Spleen (tissue), 11 donors: ENCODE measurements around the gene ACTN1. TPM values are rescaled to one million over a fixed set of nuclear protein-coding genes. Genes with fewer than 3 reads are reported as not detected.

Source experiments
- DNase-seq: peaks from one replicate; pipeline ENCODE4 v3.0.0-alpha.2; 2020
- H3K27ac ChIP-seq, 8 donors: fragments of 200-600 bp; sonication (generic) in 7 of 8; 1 replicate in 4 of 8; 2 replicates in 4 of 8; pipeline versions ENCODE4 v1.5.0 to v1.8.0; 2016 to 2021; ENCODE audit warnings: inconsistent platforms in 4 of 8, mild to moderate bottlenecking in 4 of 8, moderate library complexity in 1 of 8
- H3K27me3 ChIP-seq, 7 donors: fragments of 200-600 bp; sonication (generic) in 6 of 7; replicated peaks in 1 of 7; 1 replicate in 4 of 7; 2 replicates in 3 of 7; pipeline versions ENCODE4 v1.5.0 to v1.8.0; 2016 to 2021; ENCODE audit warnings: inconsistent platforms in 3 of 7, mild to moderate bottlenecking in 1 of 7
- H3K36me3 ChIP-seq, 6 donors: fragments of 200-600 bp; sonication (generic) in 5 of 6; 1 replicate in 4 of 6; 2 replicates in 2 of 6; pipeline versions ENCODE4 v1.5.0 to v1.8.0; 2016 to 2021; ENCODE audit warnings: inconsistent platforms in 2 of 6
- H3K4me1 ChIP-seq, 6 donors: fragments of 200-600 bp; sonication (generic) in 5 of 6; 1 replicate in 3 of 6; 2 replicates in 3 of 6; pipeline versions ENCODE4 v1.5.0 to v1.8.0; 2016 to 2021; ENCODE audit warnings: inconsistent platforms in 3 of 6
- H3K4me3 ChIP-seq, 8 donors: fragments of 200-600 bp; sonication (generic) in 7 of 8; 1 replicate in 4 of 8; 2 replicates in 4 of 8; pipeline versions ENCODE4 v1.5.0 to v1.8.0; 2016 to 2021; ENCODE audit warnings: inconsistent platforms in 4 of 8, mild to moderate bottlenecking in 4 of 8, moderate library complexity in 2 of 8
- H3K9me3 ChIP-seq, 8 donors: fragments of 200-600 bp; sonication (generic) in 7 of 8; 1 replicate in 4 of 8; 2 replicates in 4 of 8; pipeline versions ENCODE4 v1.5.0 to v1.8.0; 2016 to 2021; ENCODE audit warnings: inconsistent platforms in 4 of 8
- POLR2A ChIP-seq, 3 donors: fragments of 450-650 bp; IDR thresholded peaks; one replicate each; pipeline ENCODE4 v1.5.1; 2017; ENCODE audit warnings: antibody characterized with exemption in 3 of 3, mild to moderate bottlenecking in 1 of 3
- POLR2AphosphoS5 ChIP-seq, 3 donors: sonication (generic); formaldehyde crosslinking; IDR thresholded peaks; one replicate each; pipeline ENCODE4 v1.5.1; 2017; ENCODE audit warnings: antibody characterized with exemption in 3 of 3
- WGBS, 5 donors: extraction: QIAGEN DNeasy Blood & Tissue Kit in 3 of 5; methylation state at CpG; one replicate each; pipeline versions ENCODE4 v1.1.5 to v1.1.7; 2013 to 2018; 5-methylcytosine and 5-hydroxymethylcytosine counted together
- intact Hi-C: fragments of 100-400 bp; cut with DNase I; formaldehyde crosslinking; loops from one replicate; pipeline ENCODE4 v1.15.0; 2023; ENCODE audit warnings: low total_unique reads
- polyA plus RNA-seq, 3 donors: library from polyadenylated mRNA; stranded (reverse); fragments of 200-250 nt; gene quantifications; one replicate each; pipeline ENCODE4 v1.2.1, GENCODE V29; 2013
- total RNA-seq, 7 donors: library from RNA; depleted of rRNA in 3 of 7; stranded (reverse); fragments of >200 nt in 3 of 7; fragmentation: NEBNext Ultra II Directional in 4 of 7; extraction: Animal tissue kit (Norgen Biotek cat#: 25700) in 4 of 7; gene quantifications; one replicate each; pipeline versions ENCODE4 v1.1.0 to v1.2.1, GENCODE V29; 2016 to 2021
- TF ChIP-seq, protein P1 (sequence below), 11 experiments: fragments of 200-600 bp in 7 of 11; fragments of 450-650 bp in 4 of 11; sonication (generic) in 4 of 11; IDR thresholded peaks in 8 of 11; conservative IDR thresholded peaks in 3 of 11; 1 replicate in 7 of 11; 2 replicates in 4 of 11; pipeline versions ENCODE4 v1.4.0 to v1.8.0; 2016 to 2021; ENCODE audit warnings: antibody characterized with exemption in 11 of 11, inconsistent platforms in 4 of 11, mild to moderate bottlenecking in 1 of 11
- donor health status: healthy with polysubstance abuse.
- donor health status: DM: no; HTN: no; CAD: no; lungs with moderate emphysema.
- donor health status: DM: no; HTN: no; CAD: no.
- donor health status: Bipolar disorder and iron deficiency.
- donor health status: healthy.
- donor health status: DM: no; HTN: no; CAD: no.
- donor health status: DM: yes; HTN: yes; CAD: no.

Gene ACTN1
- total and polyA plus RNA-seq, 10 donors: 15.4 to 315 (median 95.4) TPM

DNA sequence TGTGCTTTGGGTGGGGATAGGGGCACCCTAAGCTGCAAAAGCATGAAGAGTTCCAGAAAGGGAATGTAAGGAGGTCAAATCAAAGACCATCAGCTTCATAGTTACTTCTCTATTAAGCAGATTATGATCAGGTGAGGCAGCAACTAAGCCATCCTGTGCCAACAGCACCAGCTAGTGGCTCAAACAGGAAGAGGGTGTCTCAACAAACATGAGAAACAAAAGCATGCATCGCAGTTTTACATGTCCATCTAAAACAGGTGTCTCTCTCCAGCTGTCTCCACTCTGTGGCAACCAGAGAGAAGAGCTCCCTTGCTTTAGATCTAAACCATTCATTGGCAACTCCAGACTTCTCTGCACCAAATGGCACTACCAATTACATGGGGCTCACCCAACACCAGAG lies 52.9 kb downstream of the ACTN1 start:
- intact Hi-C loops: no loop called here
- Histone ChIP-seq H3K4me1 (peaks cover 0 to 87% (median 34%) of the 10 kb centered on the region in 6 donors), H3K27ac (peak overlapping the region in 6 of 8 donors; percentile 29 to 92 (median 86)), H3K9me3 (peaks cover 0 to 19% (median 12%) of the 10 kb centered on the region in 8 donors), H3K36me3 (peaks cover 0 to 36% (median 0%) of the 10 kb centered on the region in 6 donors), H3K4me3 (peak overlapping the region in 1 of 8 donors; percentile 18), H3K27me3 (peaks cover 0 to 32% (median 0%) of the 10 kb centered on the region in 7 donors)
- no peak for DNase-seq
- 64 to 92% (median 75%) methylated on average over 1 of the region's 1 CpG for WGBS, 5 donors
- TF ChIP-seq POLR2A (IDR thresholded peaks at IDR 0.05): no peak
- peak in 1 of 3 donors; percentile 27 for TF ChIP-seq POLR2AphosphoS5 (IDR thresholded peaks at IDR 0.05)
- TF ChIP-seq, protein P1, sequence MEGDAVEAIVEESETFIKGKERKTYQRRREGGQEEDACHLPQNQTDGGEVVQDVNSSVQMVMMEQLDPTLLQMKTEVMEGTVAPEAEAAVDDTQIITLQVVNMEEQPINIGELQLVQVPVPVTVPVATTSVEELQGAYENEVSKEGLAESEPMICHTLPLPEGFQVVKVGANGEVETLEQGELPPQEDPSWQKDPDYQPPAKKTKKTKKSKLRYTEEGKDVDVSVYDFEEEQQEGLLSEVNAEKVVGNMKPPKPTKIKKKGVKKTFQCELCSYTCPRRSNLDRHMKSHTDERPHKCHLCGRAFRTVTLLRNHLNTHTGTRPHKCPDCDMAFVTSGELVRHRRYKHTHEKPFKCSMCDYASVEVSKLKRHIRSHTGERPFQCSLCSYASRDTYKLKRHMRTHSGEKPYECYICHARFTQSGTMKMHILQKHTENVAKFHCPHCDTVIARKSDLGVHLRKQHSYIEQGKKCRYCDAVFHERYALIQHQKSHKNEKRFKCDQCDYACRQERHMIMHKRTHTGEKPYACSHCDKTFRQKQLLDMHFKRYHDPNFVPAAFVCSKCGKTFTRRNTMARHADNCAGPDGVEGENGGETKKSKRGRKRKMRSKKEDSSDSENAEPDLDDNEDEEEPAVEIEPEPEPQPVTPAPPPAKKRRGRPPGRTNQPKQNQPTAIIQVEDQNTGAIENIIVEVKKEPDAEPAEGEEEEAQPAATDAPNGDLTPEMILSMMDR (IDR thresholded peaks at IDR 0.05 in 8 of 11, conservative IDR thresholded peaks at IDR 0.05 in 3 of 11): peak in 3 of 11 experiments; percentile 24 to 32 (median 30)

DNA sequence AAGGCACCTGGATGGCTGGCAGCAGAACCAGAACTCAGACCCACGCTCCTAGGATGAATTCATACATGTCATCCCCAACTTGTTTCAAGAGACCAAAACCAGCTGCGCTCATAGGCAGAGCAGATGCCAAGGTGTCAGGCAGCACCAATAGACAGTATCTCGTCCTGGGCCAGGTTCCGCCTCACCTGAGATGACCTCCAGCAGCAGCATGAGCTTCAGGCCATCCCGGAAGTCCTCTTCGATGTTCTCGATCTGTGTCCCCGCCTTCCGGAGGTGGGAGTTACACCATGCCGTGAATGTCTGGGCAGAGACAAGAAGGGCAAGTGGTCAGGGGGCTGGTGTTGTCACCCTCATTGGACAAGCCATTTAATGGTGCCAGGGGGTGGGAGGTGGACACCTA lies 53.7 kb downstream of the ACTN1 start:
- intact Hi-C loops: no loop called here
- TF ChIP-seq, protein P1 (IDR thresholded peaks at IDR 0.05 in 8 of 11, conservative IDR thresholded peaks at IDR 0.05 in 3 of 11): no peak
- TF ChIP-seq POLR2AphosphoS5 (IDR thresholded peaks at IDR 0.05) (no peak), POLR2A (IDR thresholded peaks at IDR 0.05) (no peak)
- no peak for DNase-seq
- Histone ChIP-seq H3K36me3 (peaks cover 0 to 45% (median 7%) of the 10 kb centered on the region in 6 donors), H3K4me3 (no peak overlapping the region), H3K27ac (peak overlapping the region in 6 of 8 donors; percentile 41 to 92 (median 86)), H3K4me1 (peaks cover 0 to 79% (median 30%) of the 10 kb centered on the region in 6 donors), H3K27me3 (peaks cover 0 to 32% (median 0%) of the 10 kb centered on the region in 7 donors), H3K9me3 (peaks cover 0 to 19% (median 12%) of the 10 kb centered on the region in 8 donors)
- WGBS, 5 donors: 92 to 97% (median 95%) methylated on average over 10 of the region's 10 CpGs

DNA sequence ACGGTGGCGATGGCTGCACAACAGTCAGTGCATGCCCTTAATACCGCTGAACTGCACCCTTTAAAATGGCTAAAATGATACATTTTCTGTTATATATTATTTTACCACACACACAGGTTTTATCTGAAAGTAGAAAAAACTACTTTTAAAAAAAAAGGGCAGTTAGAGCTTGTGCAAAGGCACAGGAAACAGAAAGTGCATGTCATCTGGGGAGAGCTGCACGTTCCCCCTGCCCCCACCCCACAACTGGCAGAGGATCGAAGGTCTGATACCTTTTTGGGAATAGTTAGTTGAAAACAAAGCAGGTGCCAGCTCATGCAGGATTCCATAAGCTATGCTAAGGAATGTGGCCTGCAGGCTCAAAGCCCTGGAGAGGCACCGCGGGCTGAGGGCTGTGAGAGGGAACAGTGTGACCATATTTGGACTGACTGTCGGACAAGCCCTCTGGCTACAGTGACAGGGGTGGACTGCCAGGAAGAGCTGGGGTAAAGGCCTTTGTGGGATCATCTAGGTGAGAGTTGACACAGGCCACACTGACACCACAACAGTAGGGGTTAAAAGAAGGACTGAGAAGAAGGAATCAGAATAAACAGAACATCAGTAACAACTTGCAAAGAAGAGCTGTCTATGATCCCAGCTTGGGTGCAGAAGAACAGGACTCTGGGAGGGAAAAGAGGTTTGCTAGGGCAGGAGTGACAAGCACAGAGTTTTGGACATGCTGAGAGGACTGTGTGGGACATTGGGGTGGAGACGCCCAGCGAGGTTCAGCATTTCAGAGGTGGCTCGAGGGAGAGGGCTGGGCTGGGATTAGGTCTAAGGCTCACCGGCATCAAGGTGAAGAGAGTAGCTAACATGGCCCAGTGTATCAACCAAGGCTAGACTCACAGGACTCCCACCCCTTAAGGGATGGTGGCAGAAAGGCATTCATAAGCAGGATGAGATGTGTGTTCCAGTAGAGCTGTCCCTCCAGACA lies 54.6 kb downstream of the ACTN1 start:
- DNase-seq: no peak
- intact Hi-C loops: no loop called here
- peak overlapping the region in 1 of 8 donors; percentile 40 for H3K4me3 ChIP-seq
- peaks cover 0 to 19% (median 12%) of the 10 kb centered on the region in 8 donors for H3K9me3 ChIP-seq
- peak in 1 of 3 donors; percentile 33 for TF ChIP-seq POLR2AphosphoS5 (IDR thresholded peaks at IDR 0.05)
- TF ChIP-seq POLR2A (IDR thresholded peaks at IDR 0.05): no peak
- peaks cover 0 to 70% (median 28%) of the 10 kb centered on the region in 6 donors for H3K4me1 ChIP-seq
- peak overlapping the region in 7 of 8 donors; percentile 36 to 92 (median 66) for H3K27ac ChIP-seq
- peaks cover 0 to 28% (median 0%) of the 10 kb centered on the region in 7 donors for H3K27me3 ChIP-seq
- peaks cover 0 to 54% (median 10%) of the 10 kb centered on the region in 6 donors for H3K36me3 ChIP-seq
- 54 to 78% (median 67%) methylated on average over 11 to 12 of the region's 12 CpGs for WGBS, 5 donors

DNA sequence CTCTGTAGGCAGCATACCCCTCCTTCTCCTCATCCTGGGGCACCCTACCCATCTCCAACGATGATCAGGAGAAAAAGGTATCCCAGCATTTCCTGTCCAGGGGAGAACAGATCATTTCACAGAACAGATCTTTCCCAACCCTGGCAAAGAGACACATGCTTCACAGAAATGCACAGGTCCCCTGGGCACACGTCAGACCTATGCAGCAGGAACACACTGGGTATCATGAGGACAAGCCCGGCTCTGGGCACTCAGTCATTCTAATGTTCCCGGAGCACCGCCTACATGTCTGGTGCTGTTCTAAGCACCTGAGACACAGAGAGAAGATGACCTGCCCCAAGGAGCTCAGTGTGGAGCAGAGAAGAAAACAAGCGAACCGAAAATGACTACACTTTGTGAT lies 56.2 kb downstream of the ACTN1 start:
- peaks cover 0 to 27% (median 0%) of the 10 kb centered on the region in 7 donors for H3K27me3 ChIP-seq
- DNase-seq: no peak
- peaks cover 0 to 19% (median 12%) of the 10 kb centered on the region in 8 donors for H3K9me3 ChIP-seq
- peaks cover 0 to 70% (median 10%) of the 10 kb centered on the region in 6 donors for H3K36me3 ChIP-seq
- peak overlapping the region in 4 of 8 donors; percentile 11 to 92 (median 90) for H3K27ac ChIP-seq
- TF ChIP-seq POLR2A (IDR thresholded peaks at IDR 0.05) (no peak), POLR2AphosphoS5 (IDR thresholded peaks at IDR 0.05) (no peak)
- TF ChIP-seq, protein P1 (IDR thresholded peaks at IDR 0.05 in 8 of 11, conservative IDR thresholded peaks at IDR 0.05 in 3 of 11): no peak
- H3K4me1 ChIP-seq: peaks cover 0 to 63% (median 19%) of the 10 kb centered on the region in 6 donors
- no peak overlapping the region for H3K4me3 ChIP-seq
- intact Hi-C loops: no loop called here
- 75 to 87% (median 80%) methylated on average over 7 of the region's 7 CpGs for WGBS, 5 donors
